Activated T-cell treated with anti-CD3 and anti-CD28 coated beads, Interleukin-2, amount 50 U/mL, for 1 hour (primary cell): ENCODE results near the gene IGFL3.
"Not testable (repeated sequence)": the region's sequence is repeated elsewhere in the genome, so short reads cannot be mapped to it uniquely, and the experiment has no call there.

ENCODE experiments used
- DNase-seq: peaks from one replicate; pipeline ENCODE4 v3.0.0-alpha.2; 2020

The IGFL3 gene

DNA sequence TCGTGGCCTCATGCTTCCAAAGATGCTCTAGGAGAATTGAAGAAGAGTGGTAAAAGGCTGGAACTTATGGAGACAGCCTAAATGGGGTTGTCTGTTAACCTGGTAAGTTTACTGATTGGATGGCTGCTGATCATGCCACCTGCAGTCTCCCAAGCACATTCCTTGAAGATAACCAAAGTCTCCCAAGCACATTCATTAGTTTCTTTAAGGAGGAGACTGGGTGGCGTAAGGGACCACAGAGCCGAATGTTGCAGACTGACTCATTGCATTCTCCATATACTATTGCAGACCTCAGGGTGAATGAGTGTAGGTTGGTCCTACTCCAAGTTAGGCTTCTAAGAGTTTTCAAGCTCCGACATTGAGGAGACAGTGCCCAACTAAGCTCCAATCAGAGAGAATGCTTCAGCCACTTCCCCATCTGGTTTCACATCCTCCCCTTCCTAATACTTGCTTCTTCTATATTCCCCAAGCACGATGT is at the start of gene IGFL3:
TSS of gene IGFL3 (minus strand) at position 51 of the 478 bp plus-strand sequence. CDS start at position 12, 39 bp downstream.
- no peak for DNase-seq

DNA sequence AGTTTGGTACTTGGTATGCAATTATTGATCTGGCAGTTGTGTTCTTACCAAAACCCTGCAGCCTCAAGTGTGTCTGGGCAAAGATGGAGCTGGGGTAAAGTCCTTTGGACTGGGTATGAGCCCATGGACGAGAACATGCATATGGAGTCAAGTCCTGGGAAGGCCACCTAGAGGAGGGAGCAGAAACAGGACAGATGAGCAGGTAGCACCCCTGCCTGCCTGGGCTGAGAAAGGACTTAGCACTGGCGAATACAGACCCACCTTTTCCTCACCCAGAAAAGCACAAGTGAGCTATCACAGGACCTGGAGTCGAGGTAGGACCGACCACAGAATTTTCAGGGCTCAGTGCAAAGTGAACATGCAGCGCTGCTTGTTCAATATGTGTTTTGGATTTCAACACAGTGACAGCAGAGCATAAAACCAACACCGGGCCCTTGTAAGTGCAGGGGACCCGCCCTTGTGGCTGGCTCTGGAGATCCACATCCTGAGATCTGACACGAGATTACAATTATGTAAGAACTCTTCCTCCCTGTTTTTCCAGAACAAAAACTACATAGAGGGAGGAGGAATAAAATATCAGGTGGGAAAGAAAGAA is 49.5 kb upstream of the IGFL3 start:
- DNase-seq, result no peak

DNA sequence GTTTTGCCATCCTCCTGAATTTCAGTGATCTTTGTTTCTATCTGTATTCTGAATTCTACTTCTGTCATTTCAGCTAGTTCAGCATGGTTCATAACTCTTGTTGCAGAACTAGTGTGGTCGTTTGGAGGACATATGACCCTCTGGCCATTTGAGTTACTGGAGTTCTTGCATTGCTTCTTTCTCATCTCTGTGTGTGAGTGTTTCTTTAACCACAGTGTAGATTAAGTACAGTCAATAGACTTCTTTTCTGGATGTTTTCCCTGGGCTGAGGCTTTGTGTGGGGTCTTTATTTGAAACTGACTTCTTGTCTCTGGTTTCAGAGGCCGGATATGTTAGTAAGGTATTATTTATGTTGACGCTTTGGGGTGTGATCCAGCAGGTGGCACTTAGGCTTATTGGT is 38.2 kb upstream of the IGFL3 start:
- no peak for DNase-seq

DNA sequence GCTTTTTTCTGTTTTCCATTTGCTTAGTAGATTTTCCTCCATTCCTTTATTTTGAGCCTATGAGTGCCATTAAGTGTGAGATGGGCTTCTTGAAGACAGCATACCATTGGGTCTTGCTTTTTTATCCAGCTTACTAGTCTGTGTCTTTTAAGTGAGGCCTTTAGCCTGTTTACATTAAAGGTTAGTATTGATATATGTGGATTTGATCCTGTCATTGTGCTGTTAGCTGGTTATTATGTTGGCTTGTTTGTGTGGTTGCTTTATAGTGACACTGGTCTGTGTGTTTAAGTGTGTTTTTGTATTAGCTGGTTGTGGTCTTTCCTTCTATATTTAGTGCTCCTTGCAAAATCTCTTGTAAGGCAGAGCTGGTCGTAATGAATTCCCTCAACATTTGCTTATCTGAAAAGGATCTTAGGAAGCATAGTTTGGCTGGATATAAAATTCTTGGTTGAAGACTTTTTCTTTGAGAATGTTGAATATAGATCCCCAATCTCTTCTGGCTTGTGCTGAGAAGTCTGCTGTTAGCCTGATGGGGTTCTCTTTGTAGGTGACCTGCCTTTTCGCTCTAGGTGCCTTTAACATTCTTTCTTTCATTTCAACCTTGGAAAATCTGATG is 37.3 kb upstream of the IGFL3 start:
- not testable (repeated sequence) for DNase-seq

DNA sequence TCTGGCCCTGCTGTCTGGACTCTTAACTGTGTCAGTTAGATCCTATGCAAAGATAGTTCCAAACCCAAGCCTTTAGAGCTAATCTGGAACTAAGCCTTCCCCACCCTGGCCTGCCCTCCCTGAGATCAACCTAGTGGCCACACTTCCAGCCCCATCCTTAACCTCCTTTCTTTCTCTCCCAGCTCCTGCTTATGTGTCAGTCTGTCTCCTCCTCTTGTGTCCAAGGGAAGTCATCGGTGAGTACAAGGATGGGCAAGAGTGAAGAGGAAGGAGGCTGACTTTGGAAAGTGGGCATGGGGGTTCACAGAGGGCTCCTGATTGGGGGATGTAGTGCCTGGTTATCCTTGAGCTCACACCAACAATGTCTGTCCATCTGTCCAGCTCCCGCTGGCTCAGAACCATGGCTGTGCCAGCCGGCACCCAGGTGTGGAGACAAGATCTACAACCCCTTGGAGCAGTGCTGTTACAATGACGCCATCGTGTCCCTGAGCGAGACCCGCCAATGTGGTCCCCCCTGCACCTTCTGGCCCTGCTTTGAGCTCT is 35.8 kb upstream of the IGFL3 start:
- DNase-seq, result no peak

DNA sequence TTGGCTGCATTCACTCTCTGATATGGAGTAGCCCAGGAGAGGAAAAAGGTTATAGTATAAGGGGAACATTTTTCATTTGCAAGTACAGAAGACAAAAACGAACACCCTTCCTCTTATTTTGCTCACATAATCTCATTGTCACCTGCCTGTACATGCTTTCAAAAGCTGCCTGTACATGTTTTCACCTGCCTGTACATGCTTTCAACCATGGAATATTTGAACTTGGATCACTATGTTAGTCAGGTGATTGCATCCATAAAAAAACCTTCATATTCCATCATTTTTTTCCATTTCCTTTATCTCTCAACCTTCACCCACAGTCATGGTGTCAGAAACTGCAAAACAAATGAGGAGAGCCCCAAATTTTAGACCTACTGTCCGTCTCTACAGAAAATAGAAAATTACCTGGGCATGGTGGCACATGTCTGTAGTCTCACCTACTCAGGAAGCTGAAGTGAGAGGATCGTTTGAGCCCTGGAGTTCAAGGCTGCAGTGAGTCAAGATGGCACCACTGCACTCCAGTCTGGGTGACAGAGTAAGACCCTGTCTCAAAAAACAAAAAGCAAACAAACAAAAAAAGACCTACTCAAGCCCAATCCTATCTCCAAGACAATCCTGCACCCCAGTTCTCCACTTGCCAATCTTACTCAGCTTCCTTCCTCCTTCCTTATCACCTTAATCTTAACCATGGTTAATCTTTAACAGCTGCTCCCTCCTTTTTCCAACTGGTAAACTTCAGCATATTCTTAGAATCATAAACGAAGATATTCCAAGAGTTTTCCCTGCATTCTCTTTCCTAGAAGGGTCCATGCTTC is 35.1 kb upstream of the IGFL3 start:
- no peak for DNase-seq

DNA sequence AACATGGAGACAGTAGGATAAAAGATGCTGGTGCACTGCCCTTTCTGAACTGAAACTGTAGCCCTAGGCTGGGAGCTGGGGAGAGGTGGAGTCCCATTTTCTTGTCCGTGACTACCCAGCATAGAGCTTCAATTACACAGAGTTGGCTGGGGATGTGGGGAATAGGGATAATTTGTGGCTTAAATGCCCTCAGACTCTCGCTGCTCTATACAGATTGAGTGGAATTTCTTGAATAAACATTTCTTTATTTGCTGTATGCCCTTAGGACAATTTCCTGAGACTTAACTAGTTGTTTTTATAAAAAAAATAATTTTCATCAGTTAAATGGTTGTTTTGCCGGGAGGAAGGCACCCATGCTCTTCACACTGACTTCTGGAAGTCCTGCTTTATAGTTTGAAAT is 30.7 kb upstream of the IGFL3 start:
- DNase-seq, result no peak

DNA sequence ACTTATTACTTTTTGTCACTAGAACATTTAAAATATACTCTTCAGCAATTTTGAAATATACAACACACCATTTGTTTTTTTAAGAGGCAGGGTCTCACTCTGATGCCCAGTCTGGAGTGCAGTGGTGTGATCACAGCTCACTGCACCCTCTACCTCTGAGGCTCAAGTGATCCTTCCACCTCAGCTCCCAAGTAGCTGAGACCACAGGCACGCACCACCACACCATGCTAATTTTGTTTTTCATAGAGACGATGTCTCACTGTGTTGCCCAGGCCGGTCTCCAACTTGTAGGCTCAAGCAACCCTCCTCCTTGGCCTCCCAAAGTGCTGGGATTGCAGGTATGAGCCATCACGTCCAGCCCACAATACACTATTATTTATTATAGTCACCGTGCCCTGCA is 26.1 kb upstream of the IGFL3 start:
- no peak for DNase-seq

DNA sequence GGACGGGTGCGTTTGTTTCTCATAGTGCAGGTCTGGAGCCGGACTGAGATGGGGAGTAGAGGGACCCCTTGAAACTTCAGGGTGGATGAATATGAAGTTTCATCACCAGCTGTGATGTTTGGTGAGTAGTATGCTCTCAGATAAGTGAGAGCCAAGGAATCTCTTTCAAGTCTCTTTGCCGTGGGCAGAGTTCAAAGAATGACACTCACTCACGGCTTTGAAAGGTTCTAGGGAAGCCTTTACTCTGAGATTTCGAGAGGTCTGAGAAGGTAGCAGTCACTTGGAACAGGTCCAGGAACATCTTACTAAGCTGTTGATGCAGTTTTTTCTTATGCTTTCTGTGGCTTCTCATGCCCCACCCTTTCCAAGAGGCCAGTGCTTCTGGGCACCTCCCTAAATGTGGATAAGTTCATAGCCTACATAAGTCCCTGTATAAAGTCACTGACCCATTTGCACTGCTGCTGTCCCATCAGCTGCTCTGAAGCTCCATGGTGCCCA is 23.4 kb upstream of the IGFL3 start, which contains the start of gene IGFL2:
TSS of gene IGFL2 (plus strand) at position 448 of the 498 bp plus-strand sequence. CDS start at position 489, 41 bp downstream.
- no peak for DNase-seq

DNA sequence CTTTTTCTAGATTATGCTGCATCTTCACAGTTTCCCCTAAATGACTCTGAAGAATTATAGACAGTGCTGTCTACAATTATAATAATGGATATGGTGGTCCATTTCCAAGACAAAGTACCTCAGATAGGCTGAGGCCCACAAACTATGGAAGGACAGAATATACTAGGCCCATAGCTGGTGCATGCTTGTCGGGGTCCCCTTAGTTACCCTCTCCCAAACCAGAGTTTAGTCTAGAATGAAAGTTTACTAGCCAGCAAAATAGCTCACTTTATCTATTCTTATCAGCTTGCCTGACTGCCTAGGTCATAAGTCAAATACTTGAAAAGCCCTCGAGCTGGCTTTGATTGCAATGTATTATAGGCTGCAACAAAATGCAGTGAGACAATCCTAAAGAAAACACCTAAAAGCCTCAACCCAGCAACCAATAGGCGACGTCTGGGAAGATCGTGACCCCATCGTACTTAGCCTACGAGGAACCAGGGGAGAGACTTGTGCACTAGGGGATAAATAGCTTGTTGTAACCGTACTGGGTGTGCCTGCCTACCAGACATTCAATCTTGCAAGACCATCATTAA is 22.8 kb upstream of the IGFL3 start:
- no peak for DNase-seq

DNA sequence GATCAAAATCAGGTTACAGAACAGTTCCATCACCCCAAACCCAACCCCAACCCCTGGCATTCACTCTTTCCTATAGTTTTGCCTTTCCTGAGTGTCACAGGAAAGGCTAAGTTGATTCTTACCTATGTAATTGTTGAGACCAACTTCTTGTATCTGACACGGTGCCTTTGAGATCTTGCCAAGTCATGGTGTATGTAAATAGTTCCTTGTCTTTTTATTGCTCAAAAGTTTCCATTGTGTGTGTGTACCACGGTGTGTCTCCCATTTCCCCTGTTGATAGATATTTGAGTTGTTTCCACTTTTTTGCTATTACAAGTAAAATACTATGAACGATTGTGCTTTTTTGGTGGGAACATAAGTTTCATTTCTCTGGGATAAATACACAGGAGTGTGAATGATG is 20.3 kb upstream of the IGFL3 start:
- no peak for DNase-seq

DNA sequence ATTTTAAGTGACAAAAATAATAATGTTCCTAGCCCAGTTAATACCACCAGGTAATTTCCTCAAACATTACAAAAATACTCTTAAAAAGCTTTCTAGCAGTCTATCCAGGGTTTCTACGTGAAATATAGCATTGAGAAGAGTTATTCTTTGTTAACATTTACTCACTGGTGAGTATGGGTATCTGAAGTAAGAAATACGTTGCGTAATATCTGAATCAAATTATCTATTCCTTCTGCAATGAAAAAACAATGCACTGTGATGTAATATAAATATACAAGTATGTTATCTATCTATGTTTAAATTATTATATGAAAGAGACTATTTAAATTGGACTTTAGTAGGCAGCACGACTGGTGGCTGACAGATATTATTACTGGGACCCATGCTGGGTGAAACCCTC is 17.8 kb upstream of the IGFL3 start:
- no peak for DNase-seq

DNA sequence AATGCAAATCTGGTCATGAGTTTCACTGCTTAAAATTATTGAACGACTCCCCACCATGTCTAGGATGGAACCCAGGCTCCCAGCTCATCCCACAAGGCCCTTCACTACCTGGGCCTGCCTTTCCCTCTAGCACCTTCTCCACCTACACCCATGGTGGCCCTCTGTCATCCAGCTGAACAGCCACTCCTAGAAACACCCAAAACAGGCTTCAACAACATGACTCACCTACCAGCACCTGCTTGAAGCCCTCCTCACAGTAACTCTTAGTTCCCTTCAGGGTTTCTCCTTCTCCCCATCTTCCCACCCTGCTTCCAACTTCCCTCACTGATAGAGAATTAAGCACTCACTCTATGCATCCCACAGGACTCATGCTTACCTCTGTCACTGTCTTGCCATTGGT is 16.9 kb upstream of the IGFL3 start:
- DNase-seq, result no peak

DNA sequence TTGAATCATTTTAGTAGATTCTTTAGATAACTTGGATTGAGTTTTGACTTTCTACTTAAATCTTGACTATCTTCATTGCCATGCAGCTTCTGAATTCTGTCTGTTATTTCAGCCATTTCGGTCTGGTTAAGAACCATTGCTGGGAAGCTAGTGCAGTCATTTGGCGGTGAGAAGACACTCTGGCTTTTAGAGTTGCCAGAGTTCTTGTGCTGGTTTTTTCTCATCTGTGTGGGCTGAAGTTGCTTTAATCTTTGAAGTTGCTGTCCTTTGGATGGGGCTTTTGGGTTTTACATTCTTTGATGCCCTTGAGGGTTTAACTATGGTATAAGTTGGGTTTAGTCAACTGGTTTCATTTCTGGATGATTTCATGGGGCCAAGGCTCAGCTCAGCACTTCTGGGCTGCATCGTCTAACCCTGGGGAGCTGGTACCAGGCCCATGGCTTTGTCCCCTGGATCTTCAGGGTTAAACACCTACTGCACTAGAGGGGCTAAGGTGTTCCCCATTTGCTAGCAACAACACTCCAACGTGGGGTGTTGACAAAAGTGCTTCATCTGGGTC is 13.5 kb upstream of the IGFL3 start:
- no peak for DNase-seq

DNA sequence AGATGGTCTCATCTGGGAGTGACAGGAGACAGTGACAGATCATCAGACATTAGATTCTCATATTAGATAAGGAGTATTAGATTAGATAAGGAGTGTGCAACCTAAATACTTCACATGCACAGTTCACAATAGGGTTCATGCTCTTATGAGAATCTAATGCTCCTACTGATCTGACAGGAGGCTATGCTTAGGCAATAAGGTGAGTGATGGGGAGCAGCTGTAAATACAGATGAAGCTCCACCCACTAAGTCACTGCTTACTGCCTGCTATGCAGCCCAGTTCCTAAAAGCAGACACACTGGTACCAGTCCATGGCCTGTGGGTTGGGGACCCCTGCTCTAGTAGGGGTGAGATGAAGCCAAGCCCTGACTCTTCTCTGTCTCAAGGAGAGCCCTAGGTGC is 10.0 kb upstream of the IGFL3 start:
- no peak for DNase-seq

DNA sequence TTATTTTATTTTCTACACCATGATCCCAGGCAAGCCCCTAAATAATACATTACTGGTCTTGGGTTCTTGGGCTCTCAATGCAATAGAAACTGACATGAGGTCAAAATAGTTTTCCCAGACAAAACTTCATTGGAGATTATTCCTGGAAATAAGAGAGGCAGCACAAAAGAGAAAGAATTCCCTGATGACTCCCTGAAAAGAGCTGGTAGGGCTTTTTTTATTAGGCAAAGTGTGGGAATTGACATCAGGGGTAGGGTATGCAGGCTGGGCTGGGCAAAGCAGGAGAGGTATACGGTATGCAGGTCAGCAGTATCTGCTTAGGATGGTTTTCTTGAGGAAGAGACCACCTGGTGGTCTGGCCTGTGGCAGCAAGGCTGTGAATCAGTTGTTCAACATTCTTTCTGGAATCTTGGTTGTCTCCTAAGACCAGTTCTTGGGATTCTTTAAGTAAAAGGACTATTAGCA is 9.3 kb upstream of the IGFL3 start:
- DNase-seq, result no peak

DNA sequence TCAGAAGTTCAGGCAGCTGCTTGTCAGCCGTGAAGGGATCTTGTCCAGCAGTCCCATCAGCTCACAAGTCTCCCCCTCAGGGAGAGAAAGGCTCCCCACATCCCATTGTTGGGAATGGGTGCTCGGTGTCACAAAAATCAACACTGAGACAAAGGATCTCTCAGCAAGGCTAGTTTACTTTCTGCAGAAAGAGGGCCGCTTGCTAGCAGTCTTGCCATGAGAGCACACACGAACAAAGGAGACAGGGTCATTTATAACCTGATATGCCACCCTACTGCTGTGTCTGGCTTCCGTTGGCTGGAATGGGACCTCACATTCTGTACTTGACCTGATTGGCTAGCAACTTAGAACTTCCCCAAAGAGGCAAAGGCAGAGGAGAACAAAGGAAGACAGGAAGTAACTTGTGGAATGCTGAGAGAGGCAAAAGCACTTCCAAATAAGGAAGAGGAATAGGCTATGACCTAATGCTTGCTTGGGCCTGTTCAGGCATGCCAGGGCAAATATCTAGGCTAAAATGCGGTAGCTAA is 8.7 kb upstream of the IGFL3 start:
- no peak for DNase-seq

DNA sequence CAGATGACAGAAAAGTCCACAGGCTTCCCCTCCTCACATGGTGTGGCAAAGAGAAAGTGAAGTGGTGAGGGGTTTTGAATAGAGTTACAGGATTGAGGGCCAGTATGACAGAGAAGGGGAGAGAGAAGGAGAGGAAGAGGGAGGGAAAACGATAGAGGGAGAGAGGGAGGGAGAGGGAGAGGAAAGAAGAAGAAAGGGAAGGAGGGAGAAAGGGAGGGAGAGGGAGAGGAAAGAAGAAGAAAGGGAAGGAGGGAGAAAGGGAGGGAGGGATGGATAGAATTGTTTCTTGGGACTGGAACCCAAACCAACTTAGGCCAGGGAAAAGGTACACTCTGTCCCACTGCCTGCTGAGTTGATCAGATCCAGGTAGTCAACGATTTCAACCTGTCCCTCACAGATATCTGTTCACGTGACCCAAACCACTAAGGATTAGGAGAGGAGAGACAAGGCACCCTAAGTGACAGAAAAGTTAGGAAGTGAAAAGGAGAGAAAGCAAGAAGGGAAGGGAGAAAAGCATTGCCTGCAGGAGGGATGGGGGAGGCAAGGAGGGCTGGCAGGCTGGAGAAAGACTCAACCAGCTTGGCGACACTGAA is 8.1 kb upstream of the IGFL3 start:
- no peak for DNase-seq

DNA sequence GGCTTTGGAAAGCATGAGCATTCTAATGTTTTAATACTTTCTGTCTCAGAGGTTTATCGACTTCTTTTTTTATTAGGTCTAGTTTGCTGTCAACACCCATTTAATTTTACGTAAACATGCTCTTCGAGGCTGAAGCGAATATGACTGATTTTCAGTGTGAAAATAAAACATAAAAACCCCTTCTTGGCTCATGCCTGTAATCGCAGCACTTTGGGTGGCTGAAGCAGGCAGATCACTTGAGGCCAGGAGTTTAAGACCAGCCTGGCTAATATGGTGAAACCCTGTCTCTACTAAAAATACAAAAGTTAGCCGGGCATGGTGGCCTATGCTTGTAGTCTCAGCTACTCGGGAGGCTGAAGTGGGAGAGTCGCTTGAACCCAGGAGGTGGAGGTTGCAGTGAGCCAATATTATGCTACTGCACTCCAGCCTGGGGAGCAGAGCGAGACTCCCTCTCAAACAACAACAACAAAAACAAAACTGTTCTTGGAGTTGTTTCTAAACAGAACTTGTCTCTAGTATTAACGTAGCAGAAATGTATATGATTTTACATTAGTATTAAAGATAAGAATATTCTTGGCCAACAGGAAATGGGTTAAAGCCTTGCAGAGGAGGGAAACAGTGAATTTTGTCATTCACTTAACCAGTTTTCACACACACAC is 7.1 kb upstream of the IGFL3 start:
- DNase-seq, result no peak

DNA sequence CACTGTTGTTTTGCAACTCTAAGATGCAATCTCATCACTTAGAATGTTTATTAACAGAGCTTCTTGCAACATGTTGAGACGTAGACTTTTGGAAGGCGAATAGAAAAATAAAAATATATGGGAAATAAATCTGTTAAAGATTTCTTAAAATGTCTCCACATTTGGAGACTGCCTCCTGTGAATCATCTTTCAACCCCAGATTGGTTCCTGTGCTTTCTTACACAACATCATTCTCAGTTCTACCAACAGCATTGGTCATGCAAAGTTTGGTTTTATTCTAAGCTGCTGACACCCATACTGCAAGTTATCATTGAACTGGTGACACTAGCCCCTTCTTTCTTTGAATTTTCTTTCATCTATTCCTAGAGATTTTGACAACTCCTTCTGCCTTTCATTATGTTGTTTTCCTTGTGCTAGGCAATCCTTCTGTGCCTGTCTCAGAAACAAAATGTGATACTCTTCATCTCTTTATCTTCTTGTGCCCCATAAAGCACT is 1.6 kb upstream of the IGFL3 start:
- no peak for DNase-seq

DNA sequence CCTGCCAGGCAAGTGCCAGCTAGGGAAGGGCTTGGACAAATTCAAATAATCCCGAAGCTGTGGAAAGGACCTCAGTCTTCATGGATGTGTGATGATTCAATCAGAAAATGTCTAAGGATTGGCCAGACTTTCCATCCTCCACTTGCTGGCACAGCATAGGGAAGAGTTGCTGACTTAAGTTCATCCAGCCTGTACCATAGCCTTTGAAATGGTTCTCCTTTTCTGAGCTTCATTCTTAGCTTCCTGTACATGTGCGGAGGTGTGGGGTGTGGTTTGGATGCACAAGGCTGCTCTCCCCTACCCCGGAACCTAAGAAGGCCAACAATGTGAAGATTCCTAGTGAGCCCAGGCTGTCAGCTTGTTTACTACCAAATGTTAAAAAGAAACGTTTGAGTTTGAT is 959 bp upstream of the IGFL3 start:
- DNase-seq, result no peak
